ENCODE results near the gene MYO3B. TPM values are rescaled to one million over a fixed set of nuclear protein-coding genes. Genes with fewer than 3 reads are reported as not detected.

Gene MYO3B
- total RNA-seq, 1 experiment from 2014 or later, result 0.63 TPM

- Histone ChIP-seq H3K9me3 (ENCODE audit: control insufficient read depth, low read depth, low read length) (no peaks in the 10 kb centered on the region), H4K20me1 (ENCODE audit: control insufficient read depth, insufficient read depth, insufficient read length) (no peaks in the 10 kb centered on the region), H3K9ac (ENCODE audit: extremely low read depth, insufficient read length, low read length) (no peak overlapping the region), H2BK120ac (ENCODE audit: low read depth, low read length, poor library complexity, severe bottlenecking) (no peak overlapping the region), H2AK5ac (ENCODE audit: insufficient read length, low read length) (no peak overlapping the region), H3K23ac (ENCODE audit: insufficient read length, low read depth, low read length) (no peak overlapping the region), H3K18ac (ENCODE audit: insufficient read length, low read depth, low read length) (no peak overlapping the region), H3K23me2 (ENCODE audit: insufficient read length, low read depth, low read length, poor library complexity, severe bottlenecking) (no peaks in the 10 kb centered on the region), H3K14ac (ENCODE audit: insufficient read depth, low read length) (no peak overlapping the region), H3K79me1 (ENCODE audit: insufficient read depth, low read depth, low read length, poor library complexity, severe bottlenecking) (no peaks in the 10 kb centered on the region), H2BK5ac (ENCODE audit: insufficient read length, low read length) (no peak overlapping the region), H3K4ac (ENCODE audit: low read depth, low read length) (no peak overlapping the region), H2AFZ (ENCODE audit: low read length) (no peak overlapping the region), H2BK20ac (ENCODE audit: low read depth, low read length, poor library complexity, severe bottlenecking) (no peak overlapping the region), H3T11ph (ENCODE audit: low read length) (no peak overlapping the region), H2BK12ac (ENCODE audit: insufficient read length, low read depth, low read length) (no peak overlapping the region), H4K8ac (replicated peaks; ENCODE audit: insufficient read length, low read depth, low read length) (no peak overlapping the region), H3K79me2 (ENCODE audit: insufficient read depth, low read length) (no peaks in the 10 kb centered on the region), H4K5ac (ENCODE audit: insufficient read length, low read depth, low read length) (no peak overlapping the region), H3K27ac (ENCODE audit: insufficient read length, low read depth, low read length) (no peak overlapping the region), H3K56ac (ENCODE audit: insufficient read length, low read depth, low read length) (no peak overlapping the region), H3K4me2 (ENCODE audit: insufficient read depth, insufficient read length, low read length) (no peak overlapping the region), H3K4me1 (ENCODE audit: insufficient read depth, low read length) (no peaks in the 10 kb centered on the region), H4K91ac (ENCODE audit: insufficient read length, low read depth, low read length) (no peak overlapping the region), H3K27me3 (ENCODE audit: insufficient read depth, low read length) (no peaks in the 10 kb centered on the region), H2BK15ac (ENCODE audit: low read depth, low read length) (no peak overlapping the region)
- Mint-ChIP-seq H3K4me1 (no peaks in the 10 kb centered on the region), H3K27me3 (ENCODE audit: low read depth) (peaks cover 2% of the 10 kb centered on the region), H3K27ac (no peak overlapping the region), H3K4me3 (no peak overlapping the region), H3K9me3 (peaks cover 28 to 32% of the 10 kb centered on the region in 2 experiments), H3K36me3 (ENCODE audit: insufficient read depth in 1 of 3, low read depth in 3 of 3) (peaks cover 16 to 26% (median 17%) of the 10 kb centered on the region in 3 experiments)
- DNase-seq, result no peak
- TF ChIP-seq CTCF (conservative IDR thresholded peaks at IDR 0.05), result no peak
- WGBS (ENCODE audit: extremely low coverage, insufficient read length, low lambda C conversion rate), result no CpG with 5 or more reads among the region's 1 CpG
Measured at GRCh38 chr2:170261566-170261965, 83.6 kb downstream of the MYO3B start.

Data from H9 (cell line).